Dermis microvascular lymphatic vessel endothelial cell (primary cell): ENCODE results near the gene GGTLC1. TPM values are rescaled to one million over a fixed set of nuclear protein-coding genes. Genes with fewer than 3 reads are reported as not detected.

Experiments used
- DNase-seq, 2 donors: peaks; one replicate each; pipeline versions ENCODE4 v3.0.0 to v3.0.0-alpha.2; 2010; ENCODE audit warnings: low read depth in 2 of 2
- total RNA-seq: library from RNA; depleted of rRNA; stranded (reverse); fragments of >200 nt; gene quantifications from 2 replicates; pipeline ENCODE4 v1.2.1, GENCODE V29; 2014

GGTLC1 gene
- total RNA-seq, 1 donor from 2014 or later: not detected

DNA sequence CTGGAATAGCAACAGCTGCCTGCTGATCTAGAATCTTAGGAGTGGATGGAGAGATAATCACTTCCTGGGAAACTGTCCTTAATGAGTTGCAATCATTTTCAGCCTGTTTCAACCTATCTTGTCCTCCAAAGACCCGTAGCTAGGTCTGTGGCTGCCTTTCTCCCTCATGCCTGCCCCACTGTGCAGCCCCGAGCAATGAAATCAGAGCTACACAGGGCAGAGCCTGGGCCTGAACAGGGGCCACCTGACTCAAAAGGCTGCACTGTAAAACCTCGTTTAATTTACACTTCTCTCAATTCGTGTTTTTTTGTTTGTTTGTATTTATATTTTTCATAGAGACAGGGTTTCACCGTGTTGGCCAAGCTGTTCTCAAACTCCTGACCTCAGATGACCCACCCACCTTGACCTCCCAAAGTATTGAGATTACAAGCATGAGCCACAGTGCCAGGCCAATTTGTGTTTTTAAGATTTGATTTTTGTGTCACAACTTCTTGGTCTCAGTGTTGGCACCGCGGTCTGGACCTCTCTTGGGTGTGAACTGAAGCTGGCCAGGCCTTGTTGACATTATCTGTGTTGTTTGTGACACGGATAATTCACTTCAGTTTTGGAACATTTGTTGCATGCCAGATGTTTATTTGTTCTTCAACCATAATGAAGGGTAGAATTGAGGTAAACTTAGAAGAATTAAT is 21.5 kb downstream of the GGTLC1 start:
- no peak for DNase-seq

GRCh38 chr20:23966298-23966697 is 22.3 kb downstream of the GGTLC1 start:
- DNase-seq: no peak

GRCh38 chr20:23963941-23964340 is 24.6 kb downstream of the GGTLC1 start:
- no peak for DNase-seq

- no peak for DNase-seq
Measured at GRCh38 chr20:23962272-23962671, 26.3 kb downstream of the GGTLC1 start.

DNA sequence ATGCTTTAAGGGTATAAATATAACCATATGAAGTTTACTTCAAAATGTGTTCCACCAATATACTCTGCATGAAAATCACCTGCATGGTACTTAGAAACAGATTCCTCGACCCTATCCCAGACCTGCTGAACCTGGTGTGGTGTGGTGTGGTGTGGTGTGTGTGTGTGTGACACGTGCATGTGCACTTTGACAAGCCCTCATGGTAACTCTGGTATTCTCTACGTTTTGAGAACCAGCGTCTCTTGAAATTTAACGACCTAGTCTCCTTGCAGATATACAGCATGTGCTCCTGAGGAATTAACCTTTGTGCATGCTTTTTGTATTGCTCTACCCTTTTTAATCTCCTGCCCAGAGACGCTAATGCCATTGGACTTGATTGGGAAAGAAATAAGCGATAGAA is 29.5 kb downstream of the GGTLC1 start:
- DNase-seq: no peak

GRCh38 chr20:23955896-23956295 is 32.7 kb downstream of the GGTLC1 start:
- no peak for DNase-seq

DNA sequence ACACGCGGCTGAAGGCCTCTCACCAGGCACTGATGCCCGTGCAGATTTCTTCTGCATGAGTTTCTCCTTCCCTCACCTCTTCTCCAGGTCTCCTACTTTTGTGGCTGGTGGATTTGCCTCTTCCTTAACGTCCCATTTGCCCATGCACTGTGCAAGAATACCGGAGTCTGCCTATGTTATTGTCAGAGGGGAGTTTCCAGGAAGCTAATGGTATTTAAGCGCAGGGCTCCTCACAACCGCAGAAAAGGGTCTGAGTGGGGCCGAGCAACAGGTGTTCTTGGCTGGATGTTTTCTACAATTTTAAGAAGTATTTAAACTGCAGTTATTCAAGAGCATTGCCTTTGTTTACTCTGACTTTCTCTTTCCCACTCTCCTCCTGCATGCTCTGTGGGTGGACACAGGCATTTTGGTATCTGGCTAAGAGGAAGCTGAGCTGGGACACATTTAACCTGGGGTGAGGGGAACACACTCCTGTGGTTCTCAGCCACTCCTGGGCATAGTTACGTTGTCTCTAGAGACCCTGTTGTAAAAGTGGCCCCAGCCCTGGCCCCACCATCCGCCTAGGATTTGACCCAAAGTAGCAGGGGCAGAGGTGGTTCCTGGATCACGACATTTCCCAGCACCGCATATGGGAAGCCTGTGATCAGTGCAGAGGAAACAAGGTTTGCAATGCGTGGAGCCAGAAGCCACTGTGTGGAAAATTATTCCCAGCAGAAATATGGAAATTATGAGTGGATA is 34.4 kb downstream of the GGTLC1 start:
- no peak for DNase-seq

DNA sequence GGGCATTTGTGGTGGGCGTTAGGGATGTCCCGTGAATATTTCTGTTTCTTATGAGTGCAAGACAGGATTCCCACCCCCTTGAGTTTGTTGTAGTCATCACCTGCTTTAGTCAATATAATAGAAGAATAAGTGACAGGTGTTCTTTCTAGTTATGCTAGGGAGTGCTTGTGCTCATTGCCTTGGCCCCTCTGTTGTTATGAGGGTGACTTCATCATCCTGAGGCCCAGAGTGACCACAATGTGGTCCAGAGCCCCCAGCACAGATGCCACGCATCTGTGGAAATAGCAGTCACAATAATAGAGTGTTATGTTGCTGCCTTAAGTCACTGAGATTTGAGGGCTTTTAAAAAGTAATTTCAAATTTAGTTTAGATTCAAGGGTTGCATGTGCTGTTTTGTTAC is 42.4 kb downstream of the GGTLC1 start:
- no peak for DNase-seq

DNA sequence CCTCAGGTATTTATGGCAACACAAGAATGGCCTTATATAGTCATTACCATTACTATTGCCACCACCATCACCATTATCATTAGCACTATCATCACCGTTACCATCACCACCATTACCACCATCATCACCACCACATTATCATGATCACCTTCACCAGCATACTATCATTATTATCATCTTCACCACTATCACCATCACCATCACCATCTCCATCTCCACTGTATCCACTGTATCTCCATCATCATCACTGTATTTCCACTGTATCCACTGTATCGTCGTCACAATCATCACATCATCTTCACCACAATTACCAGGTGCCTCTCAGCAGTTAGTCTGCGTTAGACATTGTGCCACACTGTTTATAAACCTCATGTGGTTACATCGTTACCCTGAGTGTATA is 45.3 kb downstream of the GGTLC1 start:
- DNase-seq: no peak

- no peak for DNase-seq
Measured at GRCh38 chr20:23939641-23940040, 48.9 kb downstream of the GGTLC1 start.

- no peak for DNase-seq
Measured at GRCh38 chr20:23939063-23939462, 49.5 kb downstream of the GGTLC1 start.

GRCh38 chr20:23938118-23938438 is 50.5 kb downstream of the GGTLC1 start:
- DNase-seq: no peak

GRCh38 chr20:23937303-23938117 is 51.1 kb downstream of the GGTLC1 start:
- DNase-seq: peak; percentile 37 to 63

Other genes with a start within 250 kb of the GGTLC1 start
- gene CST1, start 237.8 kb downstream of the GGTLC1 start, total RNA-seq: not detected in 2 replicates
- not detected in 2 replicates for gene CST2, start 162.1 kb downstream of the GGTLC1 start, total RNA-seq
- not detected in 2 replicates for gene CST5, start 109.0 kb downstream of the GGTLC1 start, total RNA-seq